ENCODE results near the gene SLC29A3. TPM values are rescaled to one million over a fixed set of nuclear protein-coding genes. Genes with fewer than 3 reads are reported as not detected.

SLC29A3 gene
- total and polyA plus RNA-seq, 2 of the 8 experiments (the other 6 are each of a cell fraction or from before 2014, with no cell fraction given), result 14.0 to 24.6 TPM

DNA sequence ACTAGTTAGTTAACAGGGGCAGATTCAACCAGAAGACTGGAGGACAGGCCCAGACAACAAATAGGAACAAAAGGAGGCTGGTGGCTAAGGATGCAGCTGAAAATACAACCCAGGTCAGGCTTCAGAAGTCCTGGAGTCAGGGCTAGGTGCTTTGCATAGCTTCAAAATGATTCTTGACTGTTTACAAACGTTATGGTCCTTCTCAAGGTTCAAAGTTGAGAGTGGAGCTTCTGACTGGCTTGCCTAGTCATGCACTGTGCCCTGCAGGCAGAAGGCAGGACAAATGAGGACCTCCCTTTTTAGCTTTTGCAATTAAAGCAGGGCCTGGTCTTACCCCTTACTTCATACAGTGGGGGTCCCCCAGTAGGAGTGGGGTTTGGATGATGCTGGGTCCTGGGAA lies 73.2 kb downstream of the SLC29A3 start:
- Histone ChIP-seq H2AFZ (ENCODE audit: low read length) (no peak overlapping the region), H2BK5ac (ENCODE audit: low read depth, low read length) (no peak overlapping the region), H3K79me2 (ENCODE audit: control insufficient read depth in 1 of 2, insufficient read depth in 2 of 2, low read length in 2 of 2) (no peaks in the 10 kb centered on the region), H4K8ac (ENCODE audit: extremely low read depth, insufficient read depth, low read length) (no peak overlapping the region), H2BK20ac (ENCODE audit: low read length) (no peak overlapping the region), H2BK120ac (replicated peaks; ENCODE audit: low read depth, low read length) (no peak overlapping the region), H2BK12ac (ENCODE audit: low read depth, low read length) (no peak overlapping the region), H3K36me3 (ENCODE audit: control insufficient read depth in 2 of 4, insufficient read depth in 4 of 4, low read length in 3 of 4) (no peaks in the 10 kb centered on the region), H4K20me1 (replicated peaks in 1 of 2; ENCODE audit: control insufficient read depth in 1 of 2, insufficient read depth in 2 of 2, low read length in 2 of 2) (no peaks in the 10 kb centered on the region), H3K27ac (ENCODE audit: low read depth, low read length) (no peak overlapping the region), H3K56ac (replicated peaks; ENCODE audit: insufficient read length, low read depth, low read length) (no peak overlapping the region), H3K4ac (replicated peaks; ENCODE audit: insufficient read length, low read depth, low read length) (no peak overlapping the region), H3K27me3 (replicated peaks in 1 of 4; ENCODE audit: control insufficient read depth in 3 of 4, extremely low read depth in 1 of 4, insufficient read depth in 3 of 4, low read length in 3 of 4) (peaks cover 0 to 22% (median 12%) of the 10 kb centered on the region in 4 experiments; a peak in 5 of 7 replicates), H3K14ac (ENCODE audit: insufficient read length) (no peak overlapping the region), H3K18ac (ENCODE audit: extremely low read depth, low read length) (no peak overlapping the region), H3K79me1 (ENCODE audit: low read depth, low read length) (no peaks in the 10 kb centered on the region), H3K23me2 (ENCODE audit: low read depth, low read length) (peaks cover 5% of the 10 kb centered on the region; the same call in 1 of the 2 replicates), H4K91ac (replicated peaks; ENCODE audit: insufficient read length, low read length) (no peak overlapping the region), H3K4me1 (replicated peaks in 1 of 4; ENCODE audit: control insufficient read depth in 3 of 4, insufficient read depth in 4 of 4, low read length in 3 of 4) (peaks cover 0 to 3% (median 2%) of the 10 kb centered on the region in 4 experiments; a peak in 4 of 7 replicates), H3K4me3 (ENCODE audit: extremely low read depth in 1 of 4, insufficient read depth in 2 of 4, low read depth in 3 of 4, low read length in 4 of 4) (no peak overlapping the region), H3K23ac (ENCODE audit: insufficient read length) (no peak overlapping the region), H2BK15ac (ENCODE audit: low read length) (no peak overlapping the region), H3K4me2 (ENCODE audit: insufficient read depth in 1 of 2, low read depth in 2 of 2, low read length in 2 of 2) (no peak overlapping the region), H2AK5ac (ENCODE audit: low read depth, low read length) (no peak overlapping the region), H3K9ac (replicated peaks in 1 of 4; ENCODE audit: extremely low read depth in 1 of 4, low read depth in 3 of 4, low read length in 3 of 4) (no peak overlapping the region), H4K5ac (ENCODE audit: insufficient read length, low read depth, low read length) (no peak overlapping the region), H3K9me3 (ENCODE audit: insufficient read depth in 2 of 2, low read depth in 1 of 2, low read length in 1 of 2) (no peaks in the 10 kb centered on the region)
- POLR2A ChIA-PET (ENCODE audit: partially characterized antibody), result interaction anchor here (1.1 kb wide), 1 partner anchor 11 kb away, joined by 3 read pairs; no protein-coding TSS in a partner anchor
- CTCF ChIA-PET (ENCODE audit: partially characterized antibody), result interaction anchor here (0.7 to 2.6 kb wide), 13 partner anchors 9 to 316 kb away, joined by 3 to 13 read pairs (median 4); no protein-coding TSS in a partner anchor
- DNase-seq (ENCODE audit: low read depth in 1 of 2, low spot score in 2 of 2) (peak in 1 of 2 experiments; percentile 19), FAIRE-seq (no peak)
- 62% methylated on average over 1 of the region's 1 CpG; no CpG with 5 or more reads in 1 of the 2 experiments for WGBS, 2 experiments (ENCODE audit: extremely low coverage in 1 of 2, insufficient coverage in 1 of 2, insufficient read length in 1 of 2, insufficient replicate concordance in 2 of 2, low coverage in 1 of 2, low lambda C conversion rate in 2 of 2, missing lambda C conversion rate in 1 of 2)
- TF ChIP-seq RFX5 (IDR thresholded peaks at IDR 0.05; ENCODE audit: borderline replicate concordance, low read depth, low read length), result no peak
- no peak for TF ChIP-seq TAF1 (IDR thresholded peaks at IDR 0.05; ENCODE audit: low read depth, low read length)

Measured in H1 (cell line).